ENCODE results near the gene SNX7. TPM values are rescaled to one million over a fixed set of nuclear protein-coding genes. Genes with fewer than 3 reads are reported as not detected.

Gene SNX7
- total RNA-seq, 4 donors from 2014 or later: 17.2 to 27.1 (median 22.3) TPM

GRCh38 chr1:98794196-98794886, 132.8 kb downstream of the SNX7 start:
- intact Hi-C loops (cut with DNase I): no loop called here
- Histone ChIP-seq H3K4me1 (no peaks in the 10 kb centered on the region), H3K36me3 (no peaks in the 10 kb centered on the region), H3K27ac (no peak overlapping the region), H3K9me3 (no peaks in the 10 kb centered on the region), H3K27me3 (no peaks in the 10 kb centered on the region), H3K4me3 (replicated peaks in 1 of 3) (no peak overlapping the region)
- 28 to 30% methylated on average over 3 of the region's 3 CpGs for WGBS, 2 donors
- peak; percentile 10 to 11 for DNase-seq
- TF ChIP-seq, protein P1, sequence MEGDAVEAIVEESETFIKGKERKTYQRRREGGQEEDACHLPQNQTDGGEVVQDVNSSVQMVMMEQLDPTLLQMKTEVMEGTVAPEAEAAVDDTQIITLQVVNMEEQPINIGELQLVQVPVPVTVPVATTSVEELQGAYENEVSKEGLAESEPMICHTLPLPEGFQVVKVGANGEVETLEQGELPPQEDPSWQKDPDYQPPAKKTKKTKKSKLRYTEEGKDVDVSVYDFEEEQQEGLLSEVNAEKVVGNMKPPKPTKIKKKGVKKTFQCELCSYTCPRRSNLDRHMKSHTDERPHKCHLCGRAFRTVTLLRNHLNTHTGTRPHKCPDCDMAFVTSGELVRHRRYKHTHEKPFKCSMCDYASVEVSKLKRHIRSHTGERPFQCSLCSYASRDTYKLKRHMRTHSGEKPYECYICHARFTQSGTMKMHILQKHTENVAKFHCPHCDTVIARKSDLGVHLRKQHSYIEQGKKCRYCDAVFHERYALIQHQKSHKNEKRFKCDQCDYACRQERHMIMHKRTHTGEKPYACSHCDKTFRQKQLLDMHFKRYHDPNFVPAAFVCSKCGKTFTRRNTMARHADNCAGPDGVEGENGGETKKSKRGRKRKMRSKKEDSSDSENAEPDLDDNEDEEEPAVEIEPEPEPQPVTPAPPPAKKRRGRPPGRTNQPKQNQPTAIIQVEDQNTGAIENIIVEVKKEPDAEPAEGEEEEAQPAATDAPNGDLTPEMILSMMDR (IDR thresholded peaks at IDR 0.05): peak; percentile 12 to 62 (median 34)
- TF ChIP-seq POLR2A (IDR thresholded peaks at IDR 0.05): no peak

DNA sequence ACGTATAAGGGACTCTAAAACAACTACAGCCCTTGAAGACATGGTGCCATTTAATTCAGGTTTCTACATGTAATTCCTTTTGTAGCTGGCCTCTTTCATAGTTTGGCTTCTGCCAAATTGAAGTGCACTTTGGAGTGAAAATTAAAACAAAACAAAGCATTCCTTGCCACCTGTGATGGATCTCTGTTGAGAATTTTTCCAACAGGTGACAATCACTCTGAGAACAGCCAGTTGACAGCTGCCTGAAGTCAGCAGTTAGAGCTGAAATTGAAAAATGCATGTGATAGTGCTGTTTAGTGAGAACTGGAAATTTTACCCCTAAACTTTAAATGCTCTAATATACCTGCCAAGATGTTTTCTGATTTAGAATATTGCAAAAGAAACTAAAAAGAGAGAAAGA, 134.5 kb downstream of the SNX7 start:
- Histone ChIP-seq H3K9me3 (no peaks in the 10 kb centered on the region), H3K27me3 (no peaks in the 10 kb centered on the region), H3K4me1 (no peaks in the 10 kb centered on the region), H3K36me3 (no peaks in the 10 kb centered on the region), H3K27ac (no peak overlapping the region), H3K4me3 (replicated peaks in 1 of 3) (no peak overlapping the region)
- TF ChIP-seq, protein P1 (IDR thresholded peaks at IDR 0.05): no peak
- TF ChIP-seq POLR2A (IDR thresholded peaks at IDR 0.05): no peak
- DNase-seq: no peak
- whole genome bisulfite sequencing, 2 donors: 52 to 61% methylated on average over 1 of the region's 1 CpG
- intact Hi-C loops (cut with DNase I): no loop called here

- Histone ChIP-seq H3K36me3 (no peaks in the 10 kb centered on the region), H3K27ac (no peak overlapping the region), H3K4me1 (no peaks in the 10 kb centered on the region), H3K9me3 (no peaks in the 10 kb centered on the region), H3K27me3 (no peaks in the 10 kb centered on the region), H3K4me3 (replicated peaks in 1 of 3) (no peak overlapping the region)
- 88 to 90% methylated on average over 2 of the region's 2 CpGs for WGBS, 2 donors
- no peak for DNase-seq
- TF ChIP-seq POLR2A (IDR thresholded peaks at IDR 0.05): no peak
- TF ChIP-seq, protein P1 (IDR thresholded peaks at IDR 0.05): no peak
- intact Hi-C loops (cut with DNase I): no loop called here
Observed at GRCh38 chr1:98797506-98797905, 136.0 kb downstream of the SNX7 start.
